H9 (cell line): ENCODE data around the gene PC. TPM values are rescaled to one million over a fixed set of nuclear protein-coding genes. Genes with fewer than 3 reads are reported as not detected.

ENCODE experiments used
- microRNA-seq: library from miRNA; unstranded; fragments of <30 nt; microRNA quantifications from one replicate; pipeline ENCODE4, GENCODE V29; 2020; ENCODE audit warnings: borderline microRNAs expressed
- total RNA-seq: library from RNA; stranded (reverse); gene quantifications from 2 replicates; pipeline ENCODE4 v1.2.1, GENCODE V29; 2021

The PC gene
- total RNA-seq, 1 experiment from 2014 or later: 32.6 TPM

Small RNA genes within 50 kb of the gene (microRNA-seq; reads per million reads assigned to microRNA genes)
- not detected for gene MIR3163

Other genes starting within 250 kb of the PC start
- gene SPTBN2, start 229.2 kb downstream of the PC start, total RNA-seq: 80.4 and 84.8 TPM in 2 replicates
- gene RCE1, start 114.9 kb downstream of the PC start, total RNA-seq: 49.0 and 52.5 TPM in 2 replicates
- gene LRFN4, start 101.3 kb downstream of the PC start, total RNA-seq: 65.1 and 66.7 TPM in 2 replicates
- 0.24 TPM in 1 of 2 replicates, not detected in the other for gene C11orf86, start 16.9 kb upstream of the PC start, total RNA-seq
- gene SYT12, start 64.8 kb upstream of the PC start, total RNA-seq: 1.9 and 2.1 TPM in 2 replicates
- 14.8 and 15.7 TPM in 2 replicates for gene RHOD, start 98.5 kb upstream of the PC start, total RNA-seq
- gene KDM2A, start 160.9 kb upstream of the PC start, total RNA-seq: 82.1 and 85.9 TPM in 2 replicates